Spleen (tissue), 7 donors: Measurements from ENCODE around the gene TMC7.

Source experiments
- POLR2A ChIP-seq, 3 donors: fragments of 450-650 bp; IDR thresholded peaks; one replicate each; pipeline ENCODE4 v1.5.1; 2017; ENCODE audit warnings: antibody characterized with exemption in 3 of 3, mild to moderate bottlenecking in 1 of 3
- POLR2AphosphoS5 ChIP-seq, 3 donors: sonication (generic); formaldehyde crosslinking; IDR thresholded peaks; one replicate each; pipeline ENCODE4 v1.5.1; 2017; ENCODE audit warnings: antibody characterized with exemption in 3 of 3
- TF ChIP-seq, protein P1 (sequence below), 11 experiments: fragments of 200-600 bp in 7 of 11; fragments of 450-650 bp in 4 of 11; sonication (generic) in 4 of 11; IDR thresholded peaks in 8 of 11; conservative IDR thresholded peaks in 3 of 11; 1 replicate in 7 of 11; 2 replicates in 4 of 11; pipeline versions ENCODE4 v1.4.0 to v1.8.0; 2016 to 2021; ENCODE audit warnings: antibody characterized with exemption in 11 of 11, inconsistent platforms in 4 of 11, mild to moderate bottlenecking in 1 of 11
- donor health status: DM: no; HTN: no; CAD: no; lungs with moderate emphysema.
- donor health status: DM: no; HTN: no; CAD: no.
- donor health status: DM: no; HTN: no; CAD: no.

DNA sequence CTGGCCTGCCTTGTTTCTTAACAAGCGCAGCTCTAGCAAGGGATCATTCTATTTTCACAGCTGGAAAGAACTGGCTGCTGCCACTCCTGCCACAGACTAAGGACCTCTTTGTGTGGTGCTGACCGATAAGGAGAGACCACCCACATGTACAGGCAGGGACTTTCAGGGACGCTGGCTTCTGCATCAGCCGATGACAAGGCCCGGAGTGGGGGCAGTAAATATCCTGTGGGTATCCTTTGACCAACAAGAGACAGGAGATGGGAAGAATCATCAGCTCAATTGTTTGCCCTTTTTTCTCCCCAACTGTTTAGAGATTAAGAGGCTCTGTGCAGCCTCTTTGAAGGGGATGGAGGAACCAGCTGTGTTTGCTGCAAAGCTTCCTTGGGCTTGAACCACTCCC is 120.9 kb downstream of the TMC7 start:
- TF ChIP-seq, protein P1, sequence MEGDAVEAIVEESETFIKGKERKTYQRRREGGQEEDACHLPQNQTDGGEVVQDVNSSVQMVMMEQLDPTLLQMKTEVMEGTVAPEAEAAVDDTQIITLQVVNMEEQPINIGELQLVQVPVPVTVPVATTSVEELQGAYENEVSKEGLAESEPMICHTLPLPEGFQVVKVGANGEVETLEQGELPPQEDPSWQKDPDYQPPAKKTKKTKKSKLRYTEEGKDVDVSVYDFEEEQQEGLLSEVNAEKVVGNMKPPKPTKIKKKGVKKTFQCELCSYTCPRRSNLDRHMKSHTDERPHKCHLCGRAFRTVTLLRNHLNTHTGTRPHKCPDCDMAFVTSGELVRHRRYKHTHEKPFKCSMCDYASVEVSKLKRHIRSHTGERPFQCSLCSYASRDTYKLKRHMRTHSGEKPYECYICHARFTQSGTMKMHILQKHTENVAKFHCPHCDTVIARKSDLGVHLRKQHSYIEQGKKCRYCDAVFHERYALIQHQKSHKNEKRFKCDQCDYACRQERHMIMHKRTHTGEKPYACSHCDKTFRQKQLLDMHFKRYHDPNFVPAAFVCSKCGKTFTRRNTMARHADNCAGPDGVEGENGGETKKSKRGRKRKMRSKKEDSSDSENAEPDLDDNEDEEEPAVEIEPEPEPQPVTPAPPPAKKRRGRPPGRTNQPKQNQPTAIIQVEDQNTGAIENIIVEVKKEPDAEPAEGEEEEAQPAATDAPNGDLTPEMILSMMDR (IDR thresholded peaks at IDR 0.05 in 8 of 11, conservative IDR thresholded peaks at IDR 0.05 in 3 of 11): no peak
- TF ChIP-seq POLR2A (IDR thresholded peaks at IDR 0.05): no peak
- TF ChIP-seq POLR2AphosphoS5 (IDR thresholded peaks at IDR 0.05): no peak
